Limb (tissue), 2 donors: Measurements from ENCODE around the gene DDX42.
A peak's percentile ranks its signal among the peaks of the same experiment; 100 is the strongest.

ENCODE experiments used
- DNase-seq, 2 donors: peaks; one replicate each; pipeline ENCODE4 v3.0.0-alpha.2; 2016; ENCODE audit errors: extremely low spot score in 2 of 2

The DDX42 gene, protein sequence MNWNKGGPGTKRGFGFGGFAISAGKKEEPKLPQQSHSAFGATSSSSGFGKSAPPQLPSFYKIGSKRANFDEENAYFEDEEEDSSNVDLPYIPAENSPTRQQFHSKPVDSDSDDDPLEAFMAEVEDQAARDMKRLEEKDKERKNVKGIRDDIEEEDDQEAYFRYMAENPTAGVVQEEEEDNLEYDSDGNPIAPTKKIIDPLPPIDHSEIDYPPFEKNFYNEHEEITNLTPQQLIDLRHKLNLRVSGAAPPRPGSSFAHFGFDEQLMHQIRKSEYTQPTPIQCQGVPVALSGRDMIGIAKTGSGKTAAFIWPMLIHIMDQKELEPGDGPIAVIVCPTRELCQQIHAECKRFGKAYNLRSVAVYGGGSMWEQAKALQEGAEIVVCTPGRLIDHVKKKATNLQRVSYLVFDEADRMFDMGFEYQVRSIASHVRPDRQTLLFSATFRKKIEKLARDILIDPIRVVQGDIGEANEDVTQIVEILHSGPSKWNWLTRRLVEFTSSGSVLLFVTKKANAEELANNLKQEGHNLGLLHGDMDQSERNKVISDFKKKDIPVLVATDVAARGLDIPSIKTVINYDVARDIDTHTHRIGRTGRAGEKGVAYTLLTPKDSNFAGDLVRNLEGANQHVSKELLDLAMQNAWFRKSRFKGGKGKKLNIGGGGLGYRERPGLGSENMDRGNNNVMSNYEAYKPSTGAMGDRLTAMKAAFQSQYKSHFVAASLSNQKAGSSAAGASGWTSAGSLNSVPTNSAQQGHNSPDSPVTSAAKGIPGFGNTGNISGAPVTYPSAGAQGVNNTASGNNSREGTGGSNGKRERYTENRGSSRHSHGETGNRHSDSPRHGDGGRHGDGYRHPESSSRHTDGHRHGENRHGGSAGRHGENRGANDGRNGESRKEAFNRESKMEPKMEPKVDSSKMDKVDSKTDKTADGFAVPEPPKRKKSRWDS

DNA sequence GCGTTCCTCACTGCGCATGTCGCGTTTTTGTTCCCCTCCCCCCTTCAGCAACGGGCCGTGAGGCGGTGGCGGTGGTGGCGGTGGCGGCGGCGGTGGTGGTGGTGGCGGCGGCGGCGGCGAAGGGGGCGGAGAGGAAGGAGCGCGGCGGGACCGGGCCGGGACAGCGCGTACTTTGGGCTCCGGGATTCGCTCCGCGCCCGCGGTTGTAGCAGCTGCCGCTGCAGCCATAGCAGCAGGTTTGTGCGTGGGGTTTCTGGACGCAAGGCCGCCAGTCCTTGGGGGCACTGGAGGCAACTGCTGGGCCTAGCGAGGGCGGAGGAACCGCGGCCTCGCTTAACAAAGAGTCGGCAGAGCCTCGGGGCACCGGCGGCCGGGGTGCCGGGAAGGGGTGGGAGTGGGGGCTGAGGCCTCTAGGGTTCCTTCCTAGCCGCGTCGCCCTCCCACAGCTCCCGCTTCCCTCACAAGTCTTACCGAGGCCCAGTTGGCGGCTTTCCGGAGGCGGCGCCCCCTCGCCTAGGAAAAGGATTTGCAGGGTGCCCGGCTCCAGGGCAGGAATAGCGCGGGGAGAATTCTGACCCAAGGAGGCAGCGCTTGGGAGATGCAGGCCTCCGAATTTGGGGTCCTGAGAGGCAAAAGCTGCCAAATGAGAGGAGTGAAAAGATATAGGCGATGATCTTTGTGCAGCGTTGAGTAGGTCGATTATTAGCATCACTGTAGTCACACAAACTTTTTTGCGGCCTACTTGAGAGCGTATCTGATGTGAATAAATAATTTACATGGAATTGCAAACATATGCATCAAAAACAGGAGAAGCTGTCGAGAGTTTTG is at the start of gene DDX42:
DDX42 (plus strand) TSS at position 30 of the 828 bp plus-strand sequence. CDS start 12,880 bp downstream, outside the sequence.
- DNase-seq, result peak; percentile 29 to 95

DNA sequence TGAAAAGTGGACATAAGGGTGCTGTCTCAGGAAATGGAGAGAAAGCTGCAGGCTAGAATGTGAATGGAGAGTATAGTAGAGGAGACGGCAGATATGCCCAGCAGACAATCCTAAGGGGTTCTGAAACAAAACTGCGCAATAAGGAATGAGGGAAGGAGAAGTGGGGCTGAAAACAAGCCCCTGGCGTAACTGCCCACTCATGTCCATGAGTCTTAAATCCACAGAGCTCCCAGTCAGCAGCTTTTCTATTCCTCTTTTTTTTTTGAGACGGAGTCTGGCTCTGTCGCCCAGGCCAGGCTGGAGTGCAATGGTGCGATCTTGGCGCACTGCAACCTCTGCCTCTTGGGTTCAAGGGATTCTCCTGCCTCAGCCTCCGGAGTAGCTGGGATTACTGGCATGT is 38.3 kb upstream of the DDX42 start:
- no peak for DNase-seq

DNA sequence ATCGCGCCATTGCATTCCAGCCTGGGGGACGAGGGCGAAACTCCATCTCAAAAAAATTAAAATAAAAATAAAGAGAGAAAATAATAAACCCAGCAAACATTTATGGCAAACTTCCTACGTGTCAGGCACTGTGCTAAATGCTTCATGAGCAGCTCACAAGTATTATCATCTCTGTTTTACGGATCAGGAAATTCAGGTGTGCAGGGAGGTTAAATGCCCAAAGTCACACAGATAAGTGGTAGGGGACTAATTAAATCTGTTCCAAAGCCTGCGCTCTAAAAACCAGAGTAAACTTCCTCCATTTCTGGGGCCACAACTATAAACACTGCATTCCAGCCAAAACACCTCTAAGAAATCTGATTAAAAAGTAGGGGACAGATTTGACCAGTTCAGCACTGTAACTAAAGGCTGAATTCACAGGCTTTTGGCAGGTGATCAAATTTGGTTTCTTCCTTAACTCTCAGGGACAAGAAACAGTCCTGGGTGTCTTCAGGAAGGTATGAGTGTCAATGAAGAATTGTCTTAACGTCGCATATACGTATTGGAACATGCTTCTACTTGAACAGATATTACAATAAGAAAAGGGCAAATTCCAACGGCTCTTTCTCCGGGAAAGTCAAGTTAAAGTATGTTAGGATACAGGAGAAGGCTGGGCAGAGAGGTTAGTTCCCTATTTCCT is 33.4 kb upstream of the DDX42 start:
- peak in 1 of 2 donors; percentile 8 for DNase-seq

DNA sequence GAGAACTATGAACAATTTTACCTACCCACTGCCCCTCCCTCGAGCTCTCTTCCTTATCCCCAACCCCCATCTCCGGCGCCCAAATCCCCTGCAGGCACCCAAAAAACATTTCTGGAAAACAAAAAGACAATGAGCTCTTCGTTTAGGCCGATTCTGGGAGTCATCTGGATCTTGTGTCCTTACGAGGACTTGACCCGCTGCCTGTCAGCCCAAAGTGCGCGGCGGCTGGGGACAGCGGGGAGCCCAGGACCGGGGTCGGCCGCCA is 32.9 kb upstream of the DDX42 start:
- DNase-seq, result peak in 1 of 2 donors; percentile 14

DNA sequence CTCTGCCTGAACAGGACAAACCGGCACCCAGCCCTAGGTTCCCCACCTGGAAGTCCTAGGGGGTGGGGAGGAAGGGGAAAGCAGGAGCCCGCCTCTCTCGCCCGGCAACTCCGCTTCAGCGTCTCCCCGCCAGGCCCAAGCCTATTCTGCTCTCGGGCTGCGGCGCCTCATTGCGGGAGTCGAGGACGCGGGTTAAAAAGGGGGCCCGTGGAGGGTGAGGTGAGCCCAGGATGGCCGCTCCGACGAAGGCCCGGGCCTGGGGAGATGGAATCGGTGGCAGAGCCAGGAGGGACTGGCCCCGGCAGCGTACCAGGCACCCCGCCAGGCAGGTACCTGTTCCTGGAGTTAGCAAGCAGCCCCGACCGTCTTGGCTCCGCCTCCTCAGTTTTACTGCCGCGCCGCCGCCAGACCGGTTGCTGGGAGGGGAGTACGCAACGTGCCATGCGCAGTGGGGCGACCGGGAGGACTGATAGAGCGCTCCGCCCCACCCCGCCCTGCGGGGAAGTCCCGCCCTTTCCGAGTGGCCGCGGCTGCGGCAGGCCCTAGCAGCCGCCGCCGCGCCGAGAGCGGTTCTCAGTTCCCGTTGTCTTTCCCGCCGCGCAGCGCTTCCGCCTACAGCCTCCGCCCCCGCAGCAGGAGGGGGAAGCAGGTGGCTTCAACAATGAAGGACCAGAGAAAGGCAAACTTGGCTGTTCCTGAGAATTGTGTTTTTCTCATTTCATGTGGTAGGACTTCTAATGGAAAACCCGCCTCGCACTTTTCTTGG is 32.4 kb upstream of the DDX42 start, which contains the start of gene STRADA:
STRADA (minus strand) TSS at position 392 of the 766 bp plus-strand sequence. CDS start 13,430 bp downstream, outside the sequence.
- DNase-seq, result peak; percentile 98

DNA sequence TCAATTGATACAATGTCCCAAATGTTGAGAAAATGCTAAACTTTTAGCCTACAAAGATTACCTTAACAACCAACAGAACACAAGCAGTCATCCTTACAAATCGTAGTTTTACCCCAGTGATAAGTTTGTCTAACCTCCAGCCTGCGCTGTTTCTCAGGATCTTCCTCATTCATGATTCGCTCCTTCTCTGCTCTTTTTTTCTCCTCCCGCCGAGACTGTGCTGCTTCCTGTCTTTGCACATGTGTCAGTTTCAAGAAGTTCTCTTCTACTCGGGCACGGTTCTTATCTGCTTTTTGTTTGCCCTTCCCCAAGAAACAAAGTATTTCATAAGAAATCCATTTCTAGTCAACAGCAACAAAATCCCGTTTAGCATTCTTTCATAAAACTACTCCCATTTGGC is 22.2 kb upstream of the DDX42 start:
- no peak for DNase-seq

DNA sequence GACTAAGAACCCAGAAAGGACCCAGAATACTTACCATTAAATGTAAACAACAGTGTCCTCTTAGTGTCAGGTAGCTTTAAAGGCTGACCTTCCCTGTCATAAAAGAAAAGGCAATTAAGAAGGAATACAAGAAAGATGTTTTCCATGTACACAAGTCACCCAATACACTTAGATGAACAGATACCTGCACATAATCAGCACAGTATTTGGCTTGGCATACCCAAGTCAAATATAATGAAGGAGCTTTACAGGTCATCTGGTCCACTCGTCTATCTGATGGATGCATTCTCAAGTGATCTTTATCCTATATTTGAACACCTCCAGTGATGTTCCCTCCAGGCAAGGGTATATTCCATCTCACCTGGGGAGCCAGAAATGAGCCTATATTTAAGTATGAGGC is 21.3 kb upstream of the DDX42 start:
- DNase-seq, result no peak

DNA sequence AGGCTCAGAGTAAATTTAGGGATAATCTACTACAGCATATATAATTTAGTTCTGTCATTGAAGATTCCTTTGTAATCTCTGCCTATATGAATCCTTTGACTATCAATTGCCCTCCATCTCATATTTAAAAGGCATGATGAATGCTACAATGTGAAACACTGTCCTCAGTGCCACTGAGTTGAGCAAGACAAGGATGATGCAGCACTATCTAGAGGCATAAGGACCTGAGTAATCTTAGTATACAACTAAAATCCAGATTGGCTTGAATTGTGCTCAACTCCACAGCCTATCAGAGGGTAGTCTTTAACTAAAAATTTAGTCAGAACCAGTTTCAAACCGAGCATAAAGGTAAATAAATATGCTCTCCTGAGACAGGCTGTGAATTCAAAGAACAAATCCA is 20.8 kb upstream of the DDX42 start:
- DNase-seq, result no peak

DNA sequence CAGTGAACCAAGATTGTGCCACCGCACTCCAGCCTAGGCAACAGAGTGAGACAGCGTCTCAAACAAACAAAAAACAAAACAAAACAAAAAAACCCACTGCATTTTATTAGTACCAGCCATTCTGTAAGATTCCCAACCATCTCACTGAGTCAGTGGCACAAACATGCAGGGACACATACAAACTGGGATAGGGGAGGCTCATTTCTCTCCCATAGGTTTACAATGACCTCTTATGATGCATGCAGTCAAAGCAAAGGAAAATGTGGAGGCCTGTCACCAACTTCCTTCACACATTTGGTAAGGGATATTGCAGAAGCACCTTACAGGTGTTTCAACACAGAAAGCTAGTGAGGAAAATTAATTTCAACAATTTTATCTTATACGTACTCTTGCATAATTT is 19.9 kb upstream of the DDX42 start:
- no peak for DNase-seq

DNA sequence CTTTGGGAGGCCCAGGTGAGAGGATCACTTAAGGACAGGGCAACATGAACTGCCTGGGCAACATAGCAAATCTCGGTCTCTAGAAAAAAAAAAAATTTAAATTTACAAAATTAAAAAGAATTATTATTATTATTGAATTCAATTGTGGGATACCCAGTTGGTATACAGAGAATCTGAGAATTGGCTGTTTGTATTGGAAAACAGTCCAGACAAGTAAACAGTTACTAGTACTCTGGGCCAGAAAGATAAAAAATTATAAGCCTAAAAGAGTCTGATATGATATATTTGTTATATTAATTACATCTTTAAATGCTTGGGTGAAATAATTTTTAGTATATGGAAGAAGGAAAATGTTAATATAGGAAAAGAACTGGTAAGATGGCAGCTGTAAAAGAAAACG is 15.5 kb upstream of the DDX42 start:
- no peak for DNase-seq

DNA sequence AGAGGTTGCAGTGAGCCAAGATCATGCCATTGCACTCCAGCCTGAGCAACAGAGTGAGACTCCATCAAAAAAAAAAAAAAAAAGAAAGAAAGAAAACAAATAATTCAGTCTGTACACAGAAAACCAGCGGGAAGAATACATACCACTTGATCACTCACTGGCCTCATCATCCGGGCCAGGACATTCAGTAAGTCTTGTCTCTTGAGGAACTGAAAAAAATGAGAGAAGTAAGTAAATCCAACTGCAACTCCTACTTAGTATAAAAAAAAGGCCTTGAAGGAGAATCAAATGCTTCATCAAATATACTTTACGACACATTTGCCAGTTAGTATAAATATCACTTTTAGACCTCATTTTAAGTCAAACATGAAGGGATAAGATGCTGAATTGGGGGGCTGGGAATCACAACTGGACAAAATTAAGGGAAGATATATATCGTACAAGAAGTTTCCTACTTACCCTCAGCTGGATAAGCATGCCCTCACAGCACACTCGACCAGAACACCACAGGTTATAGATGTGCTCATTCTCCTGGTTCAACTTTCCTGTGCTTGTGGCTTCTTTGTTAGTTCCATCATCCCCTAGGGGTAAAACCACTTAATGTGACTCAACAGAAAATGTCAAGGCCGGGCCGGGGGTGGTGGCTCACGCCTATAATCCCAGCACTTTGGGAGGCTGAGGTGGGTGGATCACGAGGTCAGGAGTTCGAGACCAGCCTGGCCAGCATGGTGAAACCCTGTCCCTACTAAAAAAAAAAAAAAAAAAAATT is 13.0 kb upstream of the DDX42 start:
- DNase-seq, result no peak

DNA sequence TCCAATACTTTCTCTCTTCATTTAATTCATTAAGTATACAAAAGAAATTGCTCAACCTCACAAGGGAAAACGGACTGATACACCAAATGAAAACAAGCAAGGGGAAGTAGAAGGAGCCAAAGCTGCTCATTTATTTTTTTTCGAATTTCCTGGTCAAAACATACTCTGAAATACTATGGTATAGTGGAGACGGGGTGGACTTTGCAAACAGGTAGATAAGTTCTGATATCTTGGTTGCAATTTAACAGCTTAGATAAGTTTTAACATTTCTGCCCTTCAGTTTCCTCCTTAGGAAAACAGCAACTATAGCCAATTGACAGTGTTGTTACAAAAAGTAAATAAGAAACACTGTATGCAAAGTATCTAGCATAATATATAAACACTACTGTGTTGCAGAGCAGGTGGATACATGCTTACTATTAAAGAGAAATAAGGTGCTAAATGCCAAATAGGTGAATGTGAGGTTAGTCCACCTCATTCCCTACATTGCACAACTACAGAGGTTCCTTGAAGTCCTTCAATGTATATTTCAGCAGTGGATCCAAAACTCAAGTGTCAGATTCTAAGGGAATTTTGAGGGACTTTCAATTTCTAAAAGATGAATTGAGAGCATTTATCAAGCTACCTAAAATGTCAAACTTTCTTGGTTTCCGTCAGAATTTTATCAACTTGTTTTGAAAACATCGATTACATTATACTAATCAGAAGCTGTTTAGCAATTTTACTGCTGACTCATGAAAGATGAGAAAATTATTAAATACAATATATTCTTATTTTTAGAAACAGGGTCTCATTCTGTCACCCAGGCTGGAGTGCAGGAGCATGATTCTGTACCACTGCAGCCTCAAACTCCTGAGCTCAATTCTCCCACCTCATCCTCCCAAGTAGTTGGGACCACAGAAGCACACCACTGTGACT is 11.6 kb upstream of the DDX42 start:
- DNase-seq, result no peak

DNA sequence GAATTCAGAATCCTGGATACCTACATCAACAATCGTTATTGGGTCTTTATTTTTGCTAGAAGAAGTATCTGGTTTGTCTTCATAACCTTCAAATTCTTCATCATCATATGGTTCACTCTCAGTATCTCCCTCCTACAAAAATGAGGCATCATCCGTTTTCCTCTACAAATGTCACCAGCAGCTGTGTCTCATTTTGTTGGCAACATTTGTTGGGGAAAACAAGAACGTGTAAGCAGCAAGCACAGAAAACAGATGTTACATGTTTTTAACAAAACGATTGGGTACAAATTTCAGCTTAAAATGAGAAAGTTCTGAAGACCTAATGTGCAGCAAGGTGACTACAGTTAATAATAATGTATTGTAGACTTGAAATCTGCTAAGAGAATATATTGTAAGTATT is 9.3 kb upstream of the DDX42 start:
- DNase-seq, result no peak

DNA sequence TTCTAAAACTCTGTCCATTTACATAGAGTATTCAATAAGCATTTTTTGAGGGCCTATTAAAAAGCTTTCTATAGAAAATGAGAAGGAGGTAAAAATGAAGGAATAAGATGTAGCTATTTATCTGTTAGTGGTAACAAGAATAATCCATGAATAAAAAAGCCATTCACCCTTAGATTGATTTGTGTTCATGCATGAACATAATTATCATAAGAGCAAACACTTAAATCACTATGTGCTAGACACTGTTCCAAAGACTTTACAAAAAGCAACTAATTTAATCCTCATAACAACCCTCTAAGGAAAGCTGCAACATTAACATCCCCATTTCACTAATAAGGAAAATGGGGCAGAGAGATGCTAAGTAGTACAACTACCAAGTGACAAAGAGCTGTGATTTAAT is 7.2 kb upstream of the DDX42 start:
- no peak for DNase-seq

DNA sequence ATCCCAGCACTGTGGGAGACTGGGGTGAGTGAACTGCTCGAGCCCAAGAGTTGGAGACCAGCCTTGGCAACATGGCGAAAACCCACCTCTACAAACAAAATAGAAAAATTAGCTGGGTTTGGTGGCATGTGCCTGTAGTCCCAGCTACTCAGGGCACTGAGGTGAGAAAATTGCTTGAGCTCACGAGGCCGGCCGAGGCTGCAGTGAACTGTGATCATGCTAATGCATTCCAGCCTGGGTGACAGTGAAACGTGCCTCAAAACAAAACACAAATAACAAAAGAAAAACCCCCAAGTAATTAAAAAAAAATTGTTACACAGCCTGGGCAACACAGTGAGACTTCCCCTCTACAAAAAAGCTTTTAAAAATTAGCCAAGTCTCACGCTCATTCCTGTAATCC is 5.5 kb upstream of the DDX42 start:
- no peak for DNase-seq

DNA sequence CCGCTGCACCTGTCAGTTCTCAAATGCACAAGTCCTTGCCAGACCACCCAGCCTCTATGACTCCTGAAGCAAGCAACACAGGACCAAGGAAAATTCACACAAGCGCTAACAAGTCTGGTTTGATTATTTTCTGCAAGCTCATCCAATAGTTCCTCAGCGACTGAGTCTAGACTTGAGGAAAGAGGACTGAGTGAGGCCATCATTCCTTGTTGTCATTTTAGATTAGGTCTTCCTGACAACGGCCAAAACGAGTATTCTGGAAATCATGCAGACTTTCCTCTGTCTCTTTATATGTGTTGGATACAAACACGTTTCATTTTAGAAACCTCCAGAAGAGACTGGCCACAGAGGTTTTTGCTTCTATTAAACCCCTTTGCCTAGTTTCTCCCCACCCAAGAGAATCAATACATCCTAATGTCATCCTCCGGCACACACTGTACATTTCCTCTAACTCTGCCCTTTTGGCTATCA is 1.1 kb upstream of the DDX42 start:
- DNase-seq, result peak in 1 of 2 donors; percentile 25

DNA sequence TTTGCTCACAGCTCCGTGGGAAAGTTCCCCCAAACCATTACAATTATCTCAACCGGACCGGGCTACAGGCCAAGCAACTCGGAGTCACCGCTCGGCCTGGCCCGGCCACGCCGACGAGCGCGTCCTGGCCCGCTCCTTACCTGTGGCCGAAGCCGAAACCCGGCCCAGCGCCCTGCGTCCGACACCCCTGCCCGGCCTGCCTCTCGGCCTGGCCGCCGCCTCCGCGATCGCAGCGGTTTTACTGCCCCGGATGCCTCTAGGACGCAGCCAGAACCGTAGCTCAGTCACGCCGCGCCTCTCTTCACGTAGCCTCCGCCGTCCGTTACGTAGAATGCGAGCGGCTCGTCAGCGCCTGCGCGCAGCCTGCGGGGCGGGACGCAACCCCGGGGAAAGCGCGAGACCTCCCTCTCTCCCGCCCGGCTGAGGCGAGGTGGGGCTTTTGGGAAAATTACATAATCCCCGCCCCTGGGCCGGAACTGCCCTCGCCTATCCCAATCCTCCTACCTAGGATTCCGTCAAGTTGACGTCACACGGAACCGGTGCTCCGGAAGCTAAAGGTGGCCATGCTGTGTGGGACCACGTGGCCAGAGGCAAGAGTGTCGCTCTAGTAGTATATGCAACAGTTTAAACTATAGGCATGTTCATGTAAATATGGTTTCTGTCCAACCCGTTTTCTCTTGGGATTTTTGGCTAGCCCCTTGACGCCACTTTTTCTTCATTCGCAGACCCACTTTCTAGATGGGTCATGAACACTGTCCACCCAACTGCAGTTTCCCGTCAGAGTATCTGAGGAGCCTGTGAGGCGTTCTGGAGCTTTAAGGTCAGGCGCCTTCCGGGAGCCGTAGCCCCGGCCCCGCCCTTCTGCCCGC is 464 bp upstream of the DDX42 start, which contains the start of gene CCDC47:
CCDC47 (minus strand) TSS at position 326 of the 869 bp plus-strand sequence. CDS start 7,422 bp downstream, outside the sequence.
- peak; percentile 99 for DNase-seq
